H9 (cell line): ENCODE data around the gene TMEM131. TPM values are rescaled to one million over a fixed set of nuclear protein-coding genes. Genes with fewer than 3 reads are reported as not detected.

Experiments used
- DNase-seq: peaks from one replicate; pipeline ENCODE4 v3.0.0-alpha.2; 2017
- H2AFZ ChIP-seq: one replicate; pipeline ENCODE4 v1.6.1; 2013; ENCODE audit warnings: mild to moderate bottlenecking, low read length, control low read depth, moderate library complexity
- H2AK5ac ChIP-seq: 2 replicates; pipeline ENCODE4 v1.6.1; 2013; ENCODE audit warnings: low read length, control low read depth, mixed read lengths; ENCODE audit not compliant: insufficient read length
- H2BK120ac ChIP-seq: one replicate; pipeline ENCODE4 v1.6.1; 2013; ENCODE audit warnings: low read depth, mild to moderate bottlenecking, low read length, control low read depth, inconsistent platforms; ENCODE audit not compliant: poor library complexity, severe bottlenecking
- H2BK12ac ChIP-seq: 2 replicates; pipeline ENCODE4 v1.6.1; 2013; ENCODE audit warnings: low read length, control low read depth, mixed read lengths, low read depth; ENCODE audit not compliant: insufficient read length
- H2BK15ac ChIP-seq: 2 replicates; pipeline ENCODE4 v1.6.1; 2013; ENCODE audit warnings: low read depth, low read length, control low read depth
- H2BK20ac ChIP-seq: one replicate; pipeline ENCODE4 v1.6.1; 2013; ENCODE audit warnings: low read depth, mild to moderate bottlenecking, low read length, control low read depth, inconsistent platforms; ENCODE audit not compliant: poor library complexity, severe bottlenecking
- H2BK5ac ChIP-seq: 2 replicates; pipeline ENCODE4 v1.6.1; 2013; ENCODE audit warnings: low read length, control low read depth, mixed read lengths; ENCODE audit not compliant: insufficient read length
- H3K14ac ChIP-seq: 2 replicates; pipeline ENCODE4 v1.6.1; 2013; ENCODE audit warnings: low read length, control low read depth; ENCODE audit not compliant: insufficient read depth
- H3K18ac ChIP-seq: 2 replicates; pipeline ENCODE4 v1.6.1; 2013; ENCODE audit warnings: low read depth, mild to moderate bottlenecking, mixed read lengths, low read length, control low read depth; ENCODE audit not compliant: insufficient read length
- H3K23ac ChIP-seq: 2 replicates; pipeline ENCODE4 v1.6.1; 2013; ENCODE audit warnings: low read length, control low read depth, mixed read lengths, low read depth; ENCODE audit not compliant: insufficient read length
- H3K23me2 ChIP-seq: 2 replicates; pipeline ENCODE4 v1.6.1; 2013; ENCODE audit warnings: low read depth, mild to moderate bottlenecking, mixed read lengths, low read length, control low read depth; ENCODE audit not compliant: insufficient read length, poor library complexity, severe bottlenecking
- H3K27ac ChIP-seq: 2 replicates; pipeline ENCODE4 v1.5.1; 2013; ENCODE audit warnings: low read length, control low read depth, mixed read lengths, low read depth; ENCODE audit not compliant: insufficient read length
- H3K27me3 ChIP-seq: 2 replicates; pipeline ENCODE4 v1.6.1; 2013; ENCODE audit warnings: low read length, control low read depth, inconsistent platforms; ENCODE audit not compliant: insufficient read depth
- H3K4ac ChIP-seq: 2 replicates; pipeline ENCODE4 v1.6.1; 2013; ENCODE audit warnings: low read depth, mild to moderate bottlenecking, control low read depth, inconsistent platforms, low read length, moderate library complexity
- H3K4me1 ChIP-seq: 2 replicates; pipeline ENCODE4 v1.6.1; 2013; ENCODE audit warnings: low read length, control low read depth, inconsistent platforms; ENCODE audit not compliant: insufficient read depth
- H3K4me2 ChIP-seq: 2 replicates; pipeline ENCODE4 v1.6.1; 2013; ENCODE audit warnings: low read length, control low read depth, mixed read lengths; ENCODE audit not compliant: insufficient read length, insufficient read depth
- H3K56ac ChIP-seq: 2 replicates; pipeline ENCODE4 v1.6.1; 2013; ENCODE audit warnings: low read depth, mild to moderate bottlenecking, mixed read lengths, low read length, control low read depth; ENCODE audit not compliant: insufficient read length
- H3K79me1 ChIP-seq: 2 replicates; pipeline ENCODE4 v1.6.1; 2013; ENCODE audit warnings: low read depth, mild to moderate bottlenecking, moderate library complexity, low read length, control low read depth, inconsistent platforms; ENCODE audit not compliant: insufficient read depth, poor library complexity, severe bottlenecking
- H3K79me2 ChIP-seq: 2 replicates; pipeline ENCODE4 v1.6.1; 2013; ENCODE audit warnings: low read length, control low read depth, inconsistent platforms; ENCODE audit not compliant: insufficient read depth
- H3K9ac ChIP-seq: 2 replicates; pipeline ENCODE4 v1.6.1; 2013; ENCODE audit warnings: low read length, control low read depth, mixed read lengths; ENCODE audit not compliant: insufficient read length; ENCODE audit errors: extremely low read depth
- H3K9me3 ChIP-seq: one replicate; pipeline ENCODE4 v1.6.1; 2013; ENCODE audit warnings: low read depth, low read length, inconsistent platforms; ENCODE audit not compliant: control insufficient read depth
- H3T11ph ChIP-seq: one replicate; pipeline ENCODE4 v1.6.1; 2013; ENCODE audit warnings: mild to moderate bottlenecking, low read length, control low read depth, inconsistent platforms
- H4K20me1 ChIP-seq: one replicate; pipeline ENCODE4 v1.6.1; 2013; ENCODE audit not compliant: control insufficient read depth, insufficient read length, insufficient read depth
- H4K5ac ChIP-seq: 2 replicates; pipeline ENCODE4 v1.6.1; 2013; ENCODE audit warnings: low read depth, mild to moderate bottlenecking, mixed read lengths, low read length, control low read depth; ENCODE audit not compliant: insufficient read length
- H4K8ac ChIP-seq: replicated peaks from 2 replicates; pipeline ENCODE4 v1.6.1; 2013; ENCODE audit warnings: low read length, control low read depth, mixed read lengths, low read depth; ENCODE audit not compliant: insufficient read length
- H4K91ac ChIP-seq: 2 replicates; pipeline ENCODE4 v1.6.1; 2013; ENCODE audit warnings: low read depth, mild to moderate bottlenecking, moderate library complexity, mixed read lengths, low read length, control low read depth; ENCODE audit not compliant: insufficient read length
- H3K27ac Mint-ChIP-seq, 3 experiments: 2 replicates in 2 of 3; 3 replicates in 1 of 3; pipeline ENCODE4 v1.8.0; 2020 to 2021; ENCODE audit warnings: mixed read lengths in 3 of 3, mild to moderate bottlenecking in 1 of 3, moderate library complexity in 1 of 3
- H3K27me3 Mint-ChIP-seq: 2 replicates; pipeline ENCODE4 v1.8.0; 2021; ENCODE audit warnings: low read depth, mild to moderate bottlenecking, moderate library complexity, mixed read lengths
- H3K36me3 Mint-ChIP-seq, 3 experiments: 2 replicates in 2 of 3; 3 replicates in 1 of 3; pipeline ENCODE4 v1.8.0; 2020 to 2021; ENCODE audit warnings: low read depth in 3 of 3, mixed read lengths in 3 of 3; ENCODE audit not compliant: insufficient read depth in 1 of 3
- H3K4me1 Mint-ChIP-seq, 2 experiments: 2 replicates each; pipeline ENCODE4 v1.8.0; 2020; ENCODE audit warnings: mixed read lengths in 2 of 2
- H3K4me3 Mint-ChIP-seq, 2 experiments: 2 replicates in 1 of 2; 3 replicates in 1 of 2; pipeline ENCODE4 v1.8.0; 2020 to 2021; ENCODE audit warnings: mild to moderate bottlenecking in 2 of 2, mixed read lengths in 2 of 2, moderate library complexity in 1 of 2
- H3K9me3 Mint-ChIP-seq, 2 experiments: 2 replicates in 1 of 2; 3 replicates in 1 of 2; pipeline ENCODE4 v1.8.0; 2020; ENCODE audit warnings: mild to moderate bottlenecking in 2 of 2, mixed read lengths in 2 of 2, moderate library complexity in 1 of 2
- CTCF ChIP-seq: fragments of 200-600 bp; sonication (generic); conservative IDR thresholded peaks from 3 replicates; pipeline ENCODE4 v1.8.0; 2021; ENCODE audit warnings: antibody characterized with exemption, mild to moderate bottlenecking
- WGBS: extraction: QIAGEN DNeasy Blood & Tissue Kit; methylation state at CpG from one replicate; pipeline ENCODE4 v1.1.7; 2013; ENCODE audit warnings: missing lambda C conversion rate, low lambda C conversion rate, mixed read lengths; ENCODE audit not compliant: insufficient read length; ENCODE audit errors: extremely low coverage; 5-methylcytosine and 5-hydroxymethylcytosine counted together
- total RNA-seq: library from RNA; stranded (reverse); gene quantifications from 2 replicates; pipeline ENCODE4 v1.2.1, GENCODE V29; 2021

Gene TMEM131
- total RNA-seq, 1 experiment from 2014 or later: 20.9 TPM

GRCh38 chr2:97868986-97869721 is 126.6 kb downstream of the TMEM131 start:
- H4K5ac ChIP-seq: no peak overlapping the region
- no peaks in the 10 kb centered on the region; the same call in 1 of the 2 replicates for H3K27me3 Mint-ChIP-seq
- WGBS: no CpG with 5 or more reads among the region's 5 CpGs

More at GRCh38 chr2:97868986-97869721, 126.6 kb downstream of the TMEM131 start:
- no peaks in the 10 kb centered on the region for H3K79me1 ChIP-seq
- H3K14ac ChIP-seq: no peak overlapping the region
- H3K4me2 ChIP-seq: no peak overlapping the region
- no peak overlapping the region for H2AFZ ChIP-seq
- no peak overlapping the region for H2BK120ac ChIP-seq
- no peak overlapping the region for H3K23ac ChIP-seq
- no peak overlapping the region for H3K4ac ChIP-seq
- no peak overlapping the region for H3K56ac ChIP-seq
- no peak overlapping the region for H2BK12ac ChIP-seq
- Mint-ChIP-seq H3K9me3 (peaks cover 23 to 24% of the 10 kb centered on the region in 2 experiments), H3K4me3 (no peak overlapping the region), H3K36me3 (peaks cover 22 to 27% (median 24%) of the 10 kb centered on the region in 3 experiments), H3K4me1 (peaks cover 7 to 18% of the 10 kb centered on the region in 2 experiments), H3K27ac (peak overlapping the region in 1 of 3 experiments; percentile 54; a peak in 2 of 7 replicates)
- no peak overlapping the region for H3K18ac ChIP-seq
- no peaks in the 10 kb centered on the region for H3K23me2 ChIP-seq
- no peaks in the 10 kb centered on the region for H4K20me1 ChIP-seq
- no peak for TF ChIP-seq CTCF
- H3K27ac ChIP-seq: no peak overlapping the region
- no peak overlapping the region for H2BK15ac ChIP-seq
- no peak overlapping the region for H4K8ac ChIP-seq
- no peaks in the 10 kb centered on the region for H3K79me2 ChIP-seq
- H3K9me3 ChIP-seq: no peaks in the 10 kb centered on the region
- no peak overlapping the region for H2AK5ac ChIP-seq
- H3K4me1 ChIP-seq: peaks cover 2% of the 10 kb centered on the region; the same call in 1 of the 2 replicates
- no peak overlapping the region for H3K9ac ChIP-seq
- DNase-seq: peak; percentile 46
- H4K91ac ChIP-seq: no peak overlapping the region
- H2BK5ac ChIP-seq: no peak overlapping the region
- no peak overlapping the region for H3T11ph ChIP-seq
- H2BK20ac ChIP-seq: no peak overlapping the region
- no peaks in the 10 kb centered on the region for H3K27me3 ChIP-seq
